IMR-90 (cell line): ENCODE results near the gene RERGL. TPM values are rescaled to one million over a fixed set of nuclear protein-coding genes. Genes with fewer than 3 reads are reported as not detected.

Source experiments
- ATAC-seq: fragments of 200-7000 bp; cut with Tn5 transposase; 2 replicates; pipeline ENCODE4 v1.9.1; 2020; ENCODE audit warnings: low read depth, mild to moderate bottlenecking, moderate library complexity
- BruUV-seq: library from RNA; stranded (reverse); fragments of 400-500 nt; replicated peaks from 2 replicates; lab custom pipeline; 2021; lab: Mats Ljungman, UMichigan
- CTCF ChIA-PET: fragments of 300-600 bp; formaldehyde crosslinking; extraction: SDS; loops from one replicate; lab custom pipeline; 2021; ENCODE audit warnings: antibody characterized with exemption; lab: Yijun Ruan, JAX
- POLR2A ChIA-PET: fragments of 300-600 bp; sonication (Branson Sonifier 250); formaldehyde crosslinking; loops from one replicate; lab custom pipeline; 2022; ENCODE audit warnings: antibody characterized with exemption; ENCODE audit not compliant: unreplicated experiment; lab: Charles Lee
- DNase-seq: peaks from one replicate; pipeline ENCODE4 v3.0.0; 2013
- H2AFZ ChIP-seq: replicated peaks from 2 replicates; pipeline ENCODE3; 2013; ENCODE audit warnings: low read length, mild to moderate bottlenecking; ENCODE audit not compliant: poor library complexity
- H2AK5ac ChIP-seq: 2 replicates; pipeline ENCODE4 v1.6.1; 2013; ENCODE audit warnings: low read depth, low read length, inconsistent platforms
- H2AK9ac ChIP-seq: replicated peaks from 2 replicates; pipeline ENCODE3; 2013; ENCODE audit warnings: mild to moderate bottlenecking, low read depth, low read length, moderate library complexity; ENCODE audit not compliant: poor library complexity
- H2BK120ac ChIP-seq: 2 replicates; pipeline ENCODE4 v1.6.1; 2013; ENCODE audit warnings: low read depth, low read length, inconsistent platforms
- H2BK15ac ChIP-seq: 3 replicates; pipeline ENCODE4 v1.6.1; 2013; ENCODE audit warnings: low read depth, low read length, inconsistent platforms
- H2BK20ac ChIP-seq: 2 replicates; pipeline ENCODE4 v1.6.1; 2013; ENCODE audit warnings: low read depth, mild to moderate bottlenecking, inconsistent platforms, low read length, moderate library complexity
- H2BK5ac ChIP-seq: 2 replicates; pipeline ENCODE4 v1.6.1; 2013; ENCODE audit warnings: mild to moderate bottlenecking, low read depth, low read length, inconsistent platforms; ENCODE audit not compliant: poor library complexity, severe bottlenecking
- H3K14ac ChIP-seq: replicated peaks from 2 replicates; pipeline ENCODE4 v1.6.1; 2013; ENCODE audit warnings: low read depth, low read length, inconsistent platforms
- H3K18ac ChIP-seq: 2 replicates; pipeline ENCODE4 v1.6.1; 2013; ENCODE audit warnings: low read depth, low read length, control low read depth
- H3K23ac ChIP-seq: 2 replicates; pipeline ENCODE4 v1.6.1; 2013; ENCODE audit warnings: low read depth, low read length, inconsistent platforms
- H3K27ac ChIP-seq: 2 replicates; pipeline ENCODE4 v1.5.1; 2013; ENCODE audit warnings: mild to moderate bottlenecking, control low read depth, low read length; ENCODE audit not compliant: insufficient read depth
- H3K27me3 ChIP-seq: 2 replicates; pipeline ENCODE4 v1.6.1; 2013; ENCODE audit warnings: low read length; ENCODE audit not compliant: control insufficient read depth, insufficient read depth
- H3K36me3 ChIP-seq: 2 replicates; pipeline ENCODE4 v1.6.1; 2013; ENCODE audit warnings: low read length, mixed read lengths; ENCODE audit not compliant: control insufficient read depth, insufficient read depth
- H3K4ac ChIP-seq: 2 replicates; pipeline ENCODE4 v1.6.1; 2013; ENCODE audit warnings: low read depth, low read length, inconsistent platforms
- H3K4me1 ChIP-seq: 2 replicates; pipeline ENCODE4 v1.6.1; 2013; ENCODE audit warnings: low read length, mixed read lengths; ENCODE audit not compliant: control insufficient read depth, insufficient read depth
- H3K4me2 ChIP-seq: 2 replicates; pipeline ENCODE4 v1.6.1; 2013; ENCODE audit warnings: low read depth, mild to moderate bottlenecking, control low read depth, low read length, moderate library complexity
- H3K4me3 ChIP-seq: 2 replicates; pipeline ENCODE4 v1.5.1; 2013; ENCODE audit warnings: low read depth, mild to moderate bottlenecking, control low read depth, low read length, moderate library complexity; ENCODE audit not compliant: insufficient read depth
- H3K56ac ChIP-seq: 2 replicates; pipeline ENCODE4 v1.6.1; 2013; ENCODE audit warnings: low read length, inconsistent platforms; ENCODE audit not compliant: insufficient read depth; ENCODE audit errors: extremely low read depth
- H3K79me1 ChIP-seq, 2 experiments: 2 replicates each; pipeline ENCODE4 v1.6.1; 2013; ENCODE audit warnings: low read length in 2 of 2, inconsistent platforms in 1 of 2, low read depth in 1 of 2
- H3K9ac ChIP-seq: 2 replicates; pipeline ENCODE4 v1.6.1; 2013; ENCODE audit warnings: low read depth, low read length, control low read depth
- H3K9me1 ChIP-seq: 2 replicates; pipeline ENCODE4 v1.6.1; 2013; ENCODE audit warnings: low read length, inconsistent platforms; ENCODE audit not compliant: insufficient read depth
- H3K9me3 ChIP-seq: 2 replicates; pipeline ENCODE4 v1.6.1; 2013; ENCODE audit warnings: low read length; ENCODE audit not compliant: control insufficient read depth, insufficient read depth
- H4K20me1 ChIP-seq: 2 replicates; pipeline ENCODE4 v1.6.1; 2013; ENCODE audit warnings: low read length, inconsistent platforms; ENCODE audit not compliant: insufficient read depth
- H4K5ac ChIP-seq: 2 replicates; pipeline ENCODE4 v1.6.1; 2013; ENCODE audit warnings: mild to moderate bottlenecking, low read depth, low read length, control low read depth
- H4K8ac ChIP-seq, 2 experiments: 2 replicates each; pipeline ENCODE4 v1.6.1; 2013; ENCODE audit warnings: low read depth in 2 of 2, low read length in 2 of 2, control low read depth in 1 of 2, inconsistent platforms in 1 of 2
- H4K91ac ChIP-seq: 2 replicates; pipeline ENCODE4 v1.6.1; 2013; ENCODE audit warnings: low read depth, low read length, inconsistent platforms; ENCODE audit not compliant: insufficient read depth
- BHLHE40 ChIP-seq: fragments of 150-350 bp; IDR thresholded peaks from 2 replicates; pipeline ENCODE4 v1.6.1; 2016; ENCODE audit warnings: mild to moderate bottlenecking, low read depth, low read length
- CEBPB ChIP-seq: IDR thresholded peaks from 2 replicates; pipeline ENCODE4 v1.6.1; 2012; ENCODE audit warnings: low read depth, low read length, improper control_type of control experiment
- CHD1 ChIP-seq: IDR thresholded peaks from 2 replicates; pipeline ENCODE4 v1.6.1; 2012; ENCODE audit warnings: low read depth, low read length, improper control_type of control experiment
- CTCF ChIP-seq: conservative IDR thresholded peaks from 2 replicates; pipeline ENCODE4 v1.5.1; 2012; ENCODE audit warnings: mild to moderate bottlenecking, low read depth, low read length, improper control_type of control experiment
- FOS ChIP-seq: fragments of 150-350 bp; IDR thresholded peaks from 2 replicates; pipeline ENCODE4 v1.6.1; 2016; ENCODE audit warnings: low read depth, low read length
- MAFK ChIP-seq: IDR thresholded peaks from 2 replicates; pipeline ENCODE4 v1.6.1; 2012; ENCODE audit warnings: low read depth, low read length, improper control_type of control experiment
- MAZ ChIP-seq: IDR thresholded peaks from 2 replicates; pipeline ENCODE4 v1.6.1; 2012; ENCODE audit warnings: low read depth, mild to moderate bottlenecking, low read length, improper control_type of control experiment, moderate library complexity, borderline replicate concordance
- MXI1 ChIP-seq: IDR thresholded peaks from 2 replicates; pipeline ENCODE4 v1.6.1; 2012; ENCODE audit warnings: low read depth, mild to moderate bottlenecking, low read length, moderate library complexity, borderline replicate concordance
- NFE2L2 ChIP-seq: fragments of 150-350 bp; IDR thresholded peaks from 2 replicates; pipeline ENCODE4 v1.6.1; 2016; ENCODE audit warnings: low read depth, mild to moderate bottlenecking, low read length
- POLR2A ChIP-seq: IDR thresholded peaks from 2 replicates; pipeline ENCODE4 v1.6.1; 2012; ENCODE audit warnings: mild to moderate bottlenecking, low read depth, low read length
- RAD21 ChIP-seq: IDR thresholded peaks from 2 replicates; pipeline ENCODE4 v1.6.1; 2012; ENCODE audit warnings: low read length, improper control_type of control experiment
- RCOR1 ChIP-seq: IDR thresholded peaks from 2 replicates; pipeline ENCODE4 v1.6.1; 2012; ENCODE audit warnings: mild to moderate bottlenecking, low read length, improper control_type of control experiment; ENCODE audit not compliant: insufficient replicate concordance
- RFX5 ChIP-seq: IDR thresholded peaks from 2 replicates; pipeline ENCODE4 v1.8.0; 2012; ENCODE audit warnings: low read depth, mild to moderate bottlenecking, low read length, moderate library complexity
- SMC3 ChIP-seq: fragments of 150-350 bp; IDR thresholded peaks from 2 replicates; pipeline ENCODE4 v1.6.1; 2016; ENCODE audit warnings: low read depth, mild to moderate bottlenecking, antibody characterized with exemption, low read length, moderate library complexity
- USF2 ChIP-seq: fragments of 150-350 bp; IDR thresholded peaks from 2 replicates; pipeline ENCODE4 v1.6.1; 2017; ENCODE audit warnings: mild to moderate bottlenecking, antibody characterized with exemption, low read length, low read depth
- WGBS, 2 experiments: methylation state at CpG; one replicate each; pipeline versions ENCODE4 v1.1.5 to v1.1.7; 2013; ENCODE audit warnings: missing lambda C conversion rate in 2 of 2; ENCODE audit not compliant: insufficient read length in 1 of 2; ENCODE audit errors: extremely low coverage in 2 of 2; 5-methylcytosine and 5-hydroxymethylcytosine counted together
- dilution Hi-C: fragments of 300-500 bp; cut with HindIII; formaldehyde crosslinking; loops from one replicate; pipeline ENCODE4 v1.14.3; 2018; ENCODE audit warnings: low sequenced_read_pairs; ENCODE audit not compliant: unreplicated experiment
- in situ Hi-C: fragments of 300-500 bp; cut with MboI; formaldehyde crosslinking; loops from 3 replicates; pipeline ENCODE4 v1.14.3; 2019; ENCODE audit warnings: low sequenced_read_pairs, inconsistent platforms, mixed read lengths
- intact Hi-C: fragments of 100-400 bp; cut with micrococcal nuclease; formaldehyde crosslinking; loops from 2 replicates; pipeline ENCODE4 v1.10.0; 2022
- polyA plus RNA-seq, 3 experiments: library from polyadenylated mRNA; depleted of rRNA; stranded (reverse); fragments of >200 nt; gene quantifications; 2 replicates each; pipeline ENCODE4 v1.2.3, GENCODE V29; 2012; ENCODE audit warnings: low replicate concordance in 1 of 3
- total RNA-seq: library from RNA; depleted of rRNA; stranded (reverse); fragments of >200 nt; gene quantifications from 2 replicates; pipeline ENCODE4 v1.2.3, GENCODE V29; 2012
- TF ChIP-seq, protein P1 (sequence below): fragments of 150-350 bp; IDR thresholded peaks from 2 replicates; pipeline ENCODE4 v1.6.1; 2016; ENCODE audit warnings: low read depth, mild to moderate bottlenecking, low read length, moderate library complexity, borderline replicate concordance

Gene RERGL
- total and polyA plus RNA-seq, 2 of the 4 experiments (the other 2 are of a cell fraction), result 0.10 TPM; not detected in 1

DNA sequence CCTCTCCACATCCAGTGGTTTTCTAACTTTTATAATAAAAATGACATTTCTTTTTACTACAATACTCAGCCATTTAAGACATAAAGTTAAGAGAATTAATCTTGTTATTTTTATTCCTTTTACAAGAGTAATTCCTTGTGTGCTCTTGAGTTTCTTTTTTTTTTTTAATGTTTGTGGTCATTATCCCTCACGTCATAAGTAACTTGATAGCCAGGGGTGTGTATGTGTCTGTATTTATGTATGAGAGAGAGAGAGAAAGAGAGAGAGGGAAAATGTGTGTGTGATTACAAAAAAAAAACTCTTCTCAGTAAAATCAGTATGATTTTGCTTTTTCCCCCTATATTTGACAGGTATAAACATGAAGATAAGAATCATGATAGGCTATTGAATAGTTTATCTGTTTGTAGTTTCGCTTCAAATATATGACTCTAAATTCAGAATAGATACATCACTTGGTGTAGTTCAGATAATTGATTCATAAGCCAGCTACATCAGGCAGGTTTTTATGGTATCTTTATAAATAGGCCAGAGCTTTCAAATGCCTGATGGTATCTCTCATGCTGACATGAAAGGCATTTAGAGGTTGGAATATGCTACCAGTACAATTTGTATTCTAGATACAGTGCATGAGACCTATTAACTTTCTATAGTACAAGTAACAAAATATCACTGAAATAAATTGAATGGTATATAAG lies 34.9 kb downstream of the RERGL start:
- H4K20me1 ChIP-seq, result no peaks in the 10 kb centered on the region
- no peak overlapping the region for H2AFZ ChIP-seq
- no peak overlapping the region for H4K5ac ChIP-seq
- H3K56ac ChIP-seq, result no peak overlapping the region
- H4K91ac ChIP-seq, result no peak overlapping the region
- ChIA-PET POLR2A (no interaction called here), CTCF (no interaction called here)
- H3K79me1 ChIP-seq, result no peaks in the 10 kb centered on the region
- dilution Hi-C loops, result no loop called here
- no peak overlapping the region for H2AK5ac ChIP-seq
- BruUV-seq, result no TSS peak
- H3K14ac ChIP-seq, result no peak overlapping the region
- no peak overlapping the region for H2BK15ac ChIP-seq
- no peak overlapping the region for H2BK120ac ChIP-seq
- H2AK9ac ChIP-seq, result no peak overlapping the region
- H3K36me3 ChIP-seq, result no peaks in the 10 kb centered on the region
- TF ChIP-seq CEBPB (no peak), USF2 (no peak), BHLHE40 (no peak), POLR2A (no peak), MAFK (no peak), NFE2L2 (no peak), RCOR1 (no peak), RAD21 (no peak), MXI1 (no peak), FOS (no peak), CHD1 (no peak), CTCF (no peak), SMC3 (no peak), MAZ (no peak), RFX5 (no peak)
- TF ChIP-seq, protein P1, sequence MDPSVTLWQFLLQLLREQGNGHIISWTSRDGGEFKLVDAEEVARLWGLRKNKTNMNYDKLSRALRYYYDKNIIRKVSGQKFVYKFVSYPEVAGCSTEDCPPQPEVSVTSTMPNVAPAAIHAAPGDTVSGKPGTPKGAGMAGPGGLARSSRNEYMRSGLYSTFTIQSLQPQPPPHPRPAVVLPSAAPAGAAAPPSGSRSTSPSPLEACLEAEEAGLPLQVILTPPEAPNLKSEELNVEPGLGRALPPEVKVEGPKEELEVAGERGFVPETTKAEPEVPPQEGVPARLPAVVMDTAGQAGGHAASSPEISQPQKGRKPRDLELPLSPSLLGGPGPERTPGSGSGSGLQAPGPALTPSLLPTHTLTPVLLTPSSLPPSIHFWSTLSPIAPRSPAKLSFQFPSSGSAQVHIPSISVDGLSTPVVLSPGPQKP, result no peak
- H3K4me1 ChIP-seq, result no peaks in the 10 kb centered on the region
- H3K4me3 ChIP-seq, result no peak overlapping the region
- H3K9me3 ChIP-seq, result peaks cover 17% of the 10 kb centered on the region
- no CpG with 5 or more reads among the region's 2 CpGs for WGBS, 2 experiments
- H3K27me3 ChIP-seq, result no peaks in the 10 kb centered on the region
- H2BK5ac ChIP-seq, result no peak overlapping the region
- H3K27ac ChIP-seq, result no peak overlapping the region
- ATAC-seq, result no peak
- no peak overlapping the region for H3K23ac ChIP-seq
- H3K9me1 ChIP-seq, result no peaks in the 10 kb centered on the region
- H4K8ac ChIP-seq, result no peak overlapping the region
- H2BK20ac ChIP-seq, result no peak overlapping the region
- H3K4me2 ChIP-seq, result no peak overlapping the region
- no peak overlapping the region for H3K18ac ChIP-seq
- H3K4ac ChIP-seq, result no peak overlapping the region
- no peak for DNase-seq
- in situ Hi-C loops, result no loop called here
- no peak overlapping the region for H3K9ac ChIP-seq
- intact Hi-C loops, result no loop called here
